ENCODE data around the gene SIRT1. TPM values are rescaled to one million over a fixed set of nuclear protein-coding genes. Genes with fewer than 3 reads are reported as not detected.
"Not testable (repeated sequence)": the region's sequence is repeated elsewhere in the genome, so short reads cannot be mapped to it uniquely, and the experiment has no call there.

Gene SIRT1
- total RNA-seq, 3 donors from 2014 or later: 15.2 to 42.2 (median 23.1) TPM

DNA sequence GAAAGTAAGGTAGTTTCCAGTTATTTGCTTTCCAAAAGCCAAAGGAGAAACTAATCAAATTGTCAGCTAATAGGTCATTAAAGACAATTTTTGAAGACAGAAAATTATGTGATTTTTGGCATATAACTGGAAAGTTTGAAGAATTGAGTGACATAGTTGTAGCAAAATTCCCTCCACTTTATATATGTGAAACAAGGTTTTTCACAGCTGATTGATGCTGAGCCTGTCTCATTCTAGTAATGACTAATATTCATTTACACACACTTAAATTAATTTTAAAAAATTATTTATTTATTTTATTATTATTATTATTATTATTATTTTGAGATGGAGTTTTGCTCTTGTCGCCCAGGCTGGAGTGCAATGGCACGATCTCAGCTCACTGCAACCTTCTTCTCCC, 16.3 kb upstream of the SIRT1 start:
- Histone ChIP-seq H3K36me3 (ENCODE audit: low read depth) (no peaks in the 10 kb centered on the region), H3K4me3 (no peak overlapping the region), H3K4me1 (ENCODE audit: low read depth) (no peaks in the 10 kb centered on the region), H3K9me3 (no peaks in the 10 kb centered on the region)
- intact Hi-C loops (cut with DNase I, micrococcal nuclease): no loop called here
- ATAC-seq: no peak
- DNase-seq: no peak
- TF ChIP-seq, protein P1, sequence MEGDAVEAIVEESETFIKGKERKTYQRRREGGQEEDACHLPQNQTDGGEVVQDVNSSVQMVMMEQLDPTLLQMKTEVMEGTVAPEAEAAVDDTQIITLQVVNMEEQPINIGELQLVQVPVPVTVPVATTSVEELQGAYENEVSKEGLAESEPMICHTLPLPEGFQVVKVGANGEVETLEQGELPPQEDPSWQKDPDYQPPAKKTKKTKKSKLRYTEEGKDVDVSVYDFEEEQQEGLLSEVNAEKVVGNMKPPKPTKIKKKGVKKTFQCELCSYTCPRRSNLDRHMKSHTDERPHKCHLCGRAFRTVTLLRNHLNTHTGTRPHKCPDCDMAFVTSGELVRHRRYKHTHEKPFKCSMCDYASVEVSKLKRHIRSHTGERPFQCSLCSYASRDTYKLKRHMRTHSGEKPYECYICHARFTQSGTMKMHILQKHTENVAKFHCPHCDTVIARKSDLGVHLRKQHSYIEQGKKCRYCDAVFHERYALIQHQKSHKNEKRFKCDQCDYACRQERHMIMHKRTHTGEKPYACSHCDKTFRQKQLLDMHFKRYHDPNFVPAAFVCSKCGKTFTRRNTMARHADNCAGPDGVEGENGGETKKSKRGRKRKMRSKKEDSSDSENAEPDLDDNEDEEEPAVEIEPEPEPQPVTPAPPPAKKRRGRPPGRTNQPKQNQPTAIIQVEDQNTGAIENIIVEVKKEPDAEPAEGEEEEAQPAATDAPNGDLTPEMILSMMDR (IDR thresholded peaks at IDR 0.05): no peak

DNA sequence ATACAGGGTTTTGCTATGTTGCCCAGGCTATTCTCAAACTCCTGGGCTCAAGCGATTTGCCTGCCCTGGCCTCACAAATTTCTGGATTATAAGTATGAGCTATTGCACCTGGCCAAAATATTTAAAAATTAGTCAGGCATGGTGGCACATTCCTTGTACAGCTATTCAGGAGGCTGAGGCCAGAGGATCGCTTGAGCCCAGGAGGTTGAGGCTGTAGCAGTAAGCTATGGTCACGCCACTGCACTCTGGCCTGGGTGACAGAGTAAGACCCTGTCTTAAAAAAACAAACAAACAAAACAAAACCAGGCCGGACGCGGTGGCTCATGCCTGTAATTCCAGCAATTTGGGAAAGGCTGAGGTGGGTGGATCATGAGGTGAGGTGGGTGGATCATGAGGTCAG, 14.5 kb upstream of the SIRT1 start:
- TF ChIP-seq, protein P1 (IDR thresholded peaks at IDR 0.05): no peak
- Histone ChIP-seq H3K9me3 (no peaks in the 10 kb centered on the region), H3K4me3 (no peak overlapping the region), H3K36me3 (ENCODE audit: low read depth) (no peaks in the 10 kb centered on the region), H3K4me1 (ENCODE audit: low read depth) (no peaks in the 10 kb centered on the region)
- DNase-seq: no peak
- no peak for ATAC-seq
- intact Hi-C loops (cut with DNase I, micrococcal nuclease): no loop called here

DNA sequence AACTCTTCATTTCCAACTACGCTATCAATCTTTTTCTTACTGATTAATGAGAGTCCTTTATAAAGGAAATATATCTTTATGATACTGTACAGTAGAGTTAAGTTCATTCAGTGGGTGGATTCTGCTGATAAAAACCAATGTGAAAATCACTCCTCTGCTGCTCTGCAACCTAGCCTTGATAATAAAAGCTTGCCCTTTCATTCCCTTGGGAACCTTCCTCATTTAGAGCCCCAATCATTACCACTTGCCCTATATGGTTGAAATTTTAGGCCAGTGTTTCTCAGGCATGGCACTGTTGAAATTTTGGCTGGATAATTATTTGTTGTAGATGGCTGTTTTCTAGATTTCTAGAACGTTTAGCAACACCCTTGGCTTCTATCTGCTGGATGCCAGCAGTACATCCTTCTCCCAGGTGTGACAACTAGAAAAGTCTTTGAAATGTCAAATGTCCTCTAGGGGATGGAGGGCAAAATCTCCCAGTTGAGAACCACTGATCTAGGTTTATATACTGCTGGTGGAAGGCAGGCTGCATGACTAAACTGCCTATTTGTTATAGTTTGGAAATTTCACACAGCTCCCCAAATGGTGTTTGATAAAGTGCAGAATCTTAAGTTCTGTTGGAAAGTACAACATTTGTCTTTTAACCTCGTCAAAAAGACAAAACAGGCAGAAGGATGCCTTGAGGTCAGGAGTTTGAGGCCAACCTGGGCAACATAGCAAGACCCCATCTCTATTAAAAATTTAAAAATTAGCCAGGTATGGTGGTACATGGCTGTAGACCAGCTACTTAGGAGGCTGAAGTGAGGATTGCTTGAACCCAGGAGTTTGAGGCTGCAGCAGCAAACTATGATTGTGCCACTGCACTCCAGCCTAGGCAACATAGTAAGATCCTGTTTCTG, 8.9 kb upstream of the SIRT1 start:
- DNase-seq: no peak
- intact Hi-C loops (cut with DNase I, micrococcal nuclease): no loop called here

DNA sequence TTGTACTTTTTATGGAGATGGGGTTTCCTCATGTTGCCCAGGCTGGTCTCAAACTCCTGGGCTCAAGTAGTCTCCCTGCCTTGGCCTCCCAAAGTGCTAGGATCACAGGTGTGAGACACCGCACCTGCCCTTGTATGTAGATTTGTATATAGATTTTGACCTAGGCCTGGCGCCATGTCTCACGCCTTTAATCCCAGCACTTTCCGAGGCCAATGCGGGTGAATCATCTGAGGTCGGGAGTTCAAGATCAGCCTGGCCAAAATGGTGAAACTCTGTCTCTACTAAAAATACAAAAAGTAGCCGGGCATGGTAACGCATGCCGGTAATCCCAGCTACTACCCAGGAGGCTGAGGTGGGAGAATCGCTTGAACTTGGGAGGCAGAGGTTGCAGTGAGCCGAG, 7.0 kb upstream of the SIRT1 start:
- ATAC-seq; H3K9me3 ChIP-seq; H3K36me3 ChIP-seq (ENCODE audit: low read depth); H3K4me3 ChIP-seq; DNase-seq; intact Hi-C loops (cut with DNase I, micrococcal nuclease); H3K4me1 ChIP-seq (ENCODE audit: low read depth): not testable (repeated sequence)

More for the DNA sequence above, 8.9 kb upstream of the SIRT1 start:
- no peak overlapping the region for H3K4me3 ChIP-seq
- no peaks in the 10 kb centered on the region for H3K4me1 ChIP-seq (ENCODE audit: low read depth)
- H3K36me3 ChIP-seq (ENCODE audit: low read depth): no peaks in the 10 kb centered on the region
- no peak for ATAC-seq
- no peaks in the 10 kb centered on the region for H3K9me3 ChIP-seq
- TF ChIP-seq, protein P1 (IDR thresholded peaks at IDR 0.05): no peak

DNA sequence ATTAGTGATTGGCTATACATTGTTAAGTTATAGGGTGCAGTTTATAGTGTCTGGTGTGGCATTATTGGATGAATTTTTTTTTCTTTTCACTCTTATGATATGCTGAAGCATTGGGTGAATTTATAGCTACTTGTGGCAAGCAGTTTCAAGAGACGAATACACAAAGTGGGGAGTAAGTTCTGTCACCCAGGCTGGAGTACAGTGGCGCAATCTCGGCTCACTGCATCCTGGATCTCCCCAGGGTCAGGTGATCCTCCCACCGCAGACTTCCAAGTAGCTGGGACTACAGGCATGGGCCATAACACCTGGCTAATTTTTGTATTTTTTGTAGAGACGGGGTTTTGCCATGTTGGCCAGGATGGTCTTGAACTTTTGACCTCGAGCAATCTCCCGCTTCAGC, 6.3 kb upstream of the SIRT1 start:
- Histone ChIP-seq H3K4me1 (ENCODE audit: low read depth) (no peaks in the 10 kb centered on the region), H3K36me3 (ENCODE audit: low read depth) (no peaks in the 10 kb centered on the region), H3K9me3 (no peaks in the 10 kb centered on the region), H3K4me3 (no peak overlapping the region)
- no peak for DNase-seq
- TF ChIP-seq, protein P1 (IDR thresholded peaks at IDR 0.05): no peak
- intact Hi-C loops (cut with DNase I, micrococcal nuclease): no loop called here
- ATAC-seq: no peak

DNA sequence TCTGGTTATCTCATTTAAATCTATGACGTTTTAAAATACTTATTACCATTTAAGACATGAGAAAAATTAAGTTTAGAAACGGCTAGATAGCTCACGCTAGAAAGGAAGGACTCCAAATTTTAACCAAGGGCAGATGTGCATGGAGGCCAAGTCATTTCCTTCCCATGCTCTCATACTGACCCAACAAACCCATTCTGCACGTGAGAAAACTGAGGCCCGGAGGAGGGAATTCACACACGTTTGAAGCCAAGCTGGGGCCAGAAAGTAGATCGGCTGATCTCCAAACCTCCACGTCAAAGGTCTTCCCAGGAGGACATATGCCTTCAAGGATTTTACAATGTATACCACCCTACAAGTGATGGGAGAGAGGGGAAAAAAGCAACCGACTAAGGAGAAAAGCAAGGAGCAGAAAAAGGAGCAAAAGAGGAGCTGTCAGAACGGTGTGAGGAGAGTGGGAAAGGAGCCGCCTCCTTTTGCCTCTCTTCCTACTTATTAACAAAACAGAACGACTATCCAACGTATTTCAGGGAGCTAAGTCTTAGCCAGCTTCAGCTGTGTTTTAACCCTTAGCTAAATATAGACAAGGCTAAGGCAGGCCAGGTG, 645 bp upstream of the SIRT1 start:
- no peaks in the 10 kb centered on the region for H3K9me3 ChIP-seq
- peak overlapping the region; percentile 35 for H3K4me3 ChIP-seq
- DNase-seq (peak in 1 of 3 donors; percentile 29), ATAC-seq (peak; percentile 32)
- intact Hi-C loops (cut with DNase I, micrococcal nuclease): no loop called here
- TF ChIP-seq, protein P1 (IDR thresholded peaks at IDR 0.05): no peak
- peaks cover 12% of the 10 kb centered on the region for H3K4me1 ChIP-seq (ENCODE audit: low read depth)
- no peaks in the 10 kb centered on the region for H3K36me3 ChIP-seq (ENCODE audit: low read depth)
